Stimulated activated CD8-positive, alpha-beta memory T cell treated with anti-CD3 and anti-CD28 coated beads, Interleukin-4, amount 100 ng/mL, for 24 hours (primary cell): ENCODE data around the gene ITGAV.

Source experiments
- DNase-seq: peaks from one replicate; pipeline ENCODE4 v3.0.0-alpha.2; 2020; ENCODE audit warnings: low read depth

The ITGAV gene

GRCh38 chr2:186575302-186575701 is 14.6 kb upstream of the ITGAV start:
- DNase-seq, result no peak

- no peak for DNase-seq
These were observed 14.0 kb upstream of the ITGAV start for GRCh38 chr2:186575856-186576255.

- DNase-seq, result no peak
These were observed 13.2 kb upstream of the ITGAV start for GRCh38 chr2:186576614-186577013.

- no peak for DNase-seq
These were observed 7.2 kb upstream of the ITGAV start for GRCh38 chr2:186582698-186583097.

GRCh38 chr2:186584053-186584452 is 5.8 kb upstream of the ITGAV start:
- DNase-seq, result no peak

GRCh38 chr2:186588421-186588820 is 1.4 kb upstream of the ITGAV start:
- DNase-seq, result no peak

- no peak for DNase-seq
These were observed 780 bp upstream of the ITGAV start for GRCh38 chr2:186588940-186589611.

GRCh38 chr2:186590350-186590758 is 498 bp downstream of the ITGAV start:
- no peak for DNase-seq

- DNase-seq, result no peak
These were observed 1.1 kb downstream of the ITGAV start for GRCh38 chr2:186590759-186591505.

GRCh38 chr2:186591506-186591890 is 1.6 kb downstream of the ITGAV start:
- no peak for DNase-seq

- no peak for DNase-seq
These were observed 2.5 kb downstream of the ITGAV start for GRCh38 chr2:186592137-186592875.

GRCh38 chr2:186593523-186593922 is 3.7 kb downstream of the ITGAV start:
- DNase-seq, result no peak

GRCh38 chr2:186594001-186594722 is 4.3 kb downstream of the ITGAV start:
- no peak for DNase-seq

- DNase-seq, result no peak
These were observed 5.4 kb downstream of the ITGAV start for GRCh38 chr2:186595219-186595618.

- DNase-seq, result no peak
These were observed 9.4 kb downstream of the ITGAV start for GRCh38 chr2:186599186-186599778.

- no peak for DNase-seq
These were observed 13.4 kb downstream of the ITGAV start for GRCh38 chr2:186603286-186603685.

GRCh38 chr2:186605041-186605440 is 15.2 kb downstream of the ITGAV start:
- no peak for DNase-seq

- no peak for DNase-seq
These were observed 17.9 kb downstream of the ITGAV start for GRCh38 chr2:186607660-186608324.

- no peak for DNase-seq
These were observed 20.9 kb downstream of the ITGAV start for GRCh38 chr2:186610785-186611184.

- no peak for DNase-seq
These were observed 21.7 kb downstream of the ITGAV start for GRCh38 chr2:186611526-186611925.

GRCh38 chr2:186612026-186612425 is 22.2 kb downstream of the ITGAV start:
- no peak for DNase-seq
